ENCODE results near the gene RPSA.

The RPSA gene

DNA sequence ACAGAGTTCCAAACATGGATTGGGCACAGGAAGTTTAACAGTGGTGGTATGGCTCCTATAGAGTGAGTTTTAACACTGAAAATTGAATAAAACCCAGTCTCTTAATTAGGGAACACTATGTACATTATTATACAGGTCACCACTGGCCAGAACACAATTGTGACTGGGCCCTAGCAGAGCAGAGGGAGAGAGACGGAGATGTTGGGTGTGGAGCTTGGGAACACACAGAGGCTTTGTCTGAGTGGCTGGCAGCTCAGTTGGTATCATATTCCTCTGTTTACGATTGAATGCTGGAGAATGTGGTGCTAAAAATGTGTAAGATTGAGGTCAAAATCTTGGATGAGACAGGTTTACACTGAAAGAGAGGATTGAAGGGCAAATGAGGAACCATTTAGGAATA, 54.2 kb downstream of the RPSA start:
- DNase-seq, result no peak

Data from GF-D8 (cell line).